Hematopoietic multipotent progenitor cell treated with erythropoietin and hydrocortisone succinate and interleukin-3 and kit ligand, for 17 days (in vitro differentiated cells): ENCODE results near the gene POLD4.
A peak's percentile ranks its signal among the peaks of the same experiment; 100 is the strongest.
"Not testable (repeated sequence)": the region's sequence is repeated elsewhere in the genome, so short reads cannot be mapped to it uniquely, and the experiment has no call there.

Source experiments
- DNase-seq: peaks from one replicate; pipeline ENCODE4 v3.0.0-alpha.2; 2015; ENCODE audit warnings: low spot score

The POLD4 gene

DNA sequence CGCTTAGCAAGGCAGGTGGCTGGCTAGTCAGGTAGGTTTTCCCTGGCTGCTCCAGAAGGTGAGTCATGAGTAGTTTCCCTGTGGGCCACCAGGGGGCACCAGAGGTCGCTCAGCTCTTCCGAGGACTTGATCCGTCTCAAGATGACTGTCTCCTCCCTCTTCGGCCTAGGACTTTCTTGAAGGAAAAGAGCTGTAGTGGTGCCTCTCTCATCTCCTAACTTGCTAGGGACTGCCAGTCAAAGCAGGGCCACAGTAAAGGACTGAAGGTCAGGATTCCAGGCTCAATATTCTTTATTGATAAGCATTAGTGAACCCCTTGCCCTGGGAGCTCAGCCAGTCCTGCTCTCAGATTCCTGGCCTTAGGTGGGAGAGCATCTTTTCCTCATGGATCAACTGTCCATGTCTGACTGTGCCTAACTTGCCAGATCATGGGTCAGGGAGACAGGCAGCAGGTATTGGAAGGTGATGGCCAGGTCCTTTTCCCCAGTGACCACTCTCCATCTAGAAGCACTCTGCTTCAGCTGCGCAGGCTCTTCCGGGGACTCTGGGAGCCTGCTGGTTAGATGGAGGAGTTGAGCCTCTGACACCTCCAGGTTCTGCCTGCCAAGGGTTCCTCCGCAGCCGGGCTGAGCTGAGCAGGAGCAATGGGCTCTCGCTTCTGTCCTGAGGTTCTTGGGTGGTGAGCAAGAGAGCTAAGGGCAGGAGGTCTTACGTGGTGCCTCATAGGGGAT is 1.9 kb downstream of the POLD4 start:
- DNase-seq: peak; percentile 90

DNA sequence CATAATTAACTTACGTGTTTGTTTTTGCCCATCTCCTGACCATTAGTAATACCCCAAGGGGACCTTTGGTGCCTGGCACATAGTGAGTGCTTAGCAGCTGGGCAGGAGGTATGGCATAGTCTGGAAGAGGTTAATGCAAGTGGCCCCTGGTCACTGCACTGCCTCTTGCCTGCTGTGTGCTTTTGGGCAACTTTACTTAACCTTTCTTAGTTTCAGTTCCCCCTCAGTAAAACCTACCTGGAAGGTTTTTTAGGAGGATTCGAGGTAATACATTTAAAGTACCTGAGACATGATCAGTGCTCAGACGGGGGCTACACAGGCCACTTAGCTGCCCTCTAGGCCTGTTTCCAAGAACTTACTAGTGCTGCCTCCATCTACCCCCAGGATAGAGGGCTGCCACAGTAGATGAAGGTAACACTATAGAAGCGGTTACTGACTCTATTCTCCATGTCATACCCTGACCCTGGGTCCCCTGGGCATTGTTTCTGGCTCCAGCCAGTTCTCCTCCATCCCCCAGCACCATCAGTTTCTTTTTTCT is 3.3 kb downstream of the POLD4 start:
- no peak for DNase-seq

DNA sequence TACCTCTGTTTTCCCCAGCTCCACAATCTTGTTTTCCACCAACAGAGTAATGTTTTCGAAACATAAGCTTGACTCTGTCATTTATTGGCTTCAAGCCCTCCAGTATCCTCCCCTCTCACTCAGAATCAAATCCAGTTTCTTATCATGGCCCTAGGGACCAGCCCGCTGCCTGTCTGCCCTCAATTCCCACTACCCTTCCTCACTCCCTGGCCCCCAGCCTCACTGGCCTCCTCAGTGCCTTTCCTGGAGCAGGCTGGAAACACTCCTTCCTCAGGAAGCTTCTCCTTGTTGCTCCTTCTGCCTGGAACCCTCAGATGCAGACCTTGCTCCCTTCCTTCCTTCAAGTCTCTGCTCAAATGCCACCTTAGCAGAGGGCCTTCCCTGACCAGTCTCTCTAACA is 3.9 kb downstream of the POLD4 start:
- DNase-seq: no peak

DNA sequence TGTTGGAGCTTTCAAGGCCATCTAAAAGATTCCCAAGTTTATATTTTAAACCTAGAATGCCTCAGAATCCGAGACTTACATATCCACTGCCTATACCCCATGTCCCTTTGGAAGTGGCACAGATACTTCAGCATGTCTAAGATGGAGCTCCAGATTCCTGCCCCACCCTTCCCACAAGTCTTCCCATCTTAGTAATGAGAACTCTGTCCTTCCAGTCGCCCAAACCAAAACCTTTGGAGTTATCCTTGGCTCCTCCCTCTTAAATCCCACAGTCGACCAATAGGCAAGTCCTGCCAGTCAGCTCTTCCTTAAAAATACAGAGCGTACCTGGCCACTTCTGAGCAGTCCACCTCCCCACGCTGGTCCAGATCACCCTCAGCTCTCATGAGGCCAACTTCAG is 4.3 kb downstream of the POLD4 start:
- DNase-seq: peak; percentile 5

DNA sequence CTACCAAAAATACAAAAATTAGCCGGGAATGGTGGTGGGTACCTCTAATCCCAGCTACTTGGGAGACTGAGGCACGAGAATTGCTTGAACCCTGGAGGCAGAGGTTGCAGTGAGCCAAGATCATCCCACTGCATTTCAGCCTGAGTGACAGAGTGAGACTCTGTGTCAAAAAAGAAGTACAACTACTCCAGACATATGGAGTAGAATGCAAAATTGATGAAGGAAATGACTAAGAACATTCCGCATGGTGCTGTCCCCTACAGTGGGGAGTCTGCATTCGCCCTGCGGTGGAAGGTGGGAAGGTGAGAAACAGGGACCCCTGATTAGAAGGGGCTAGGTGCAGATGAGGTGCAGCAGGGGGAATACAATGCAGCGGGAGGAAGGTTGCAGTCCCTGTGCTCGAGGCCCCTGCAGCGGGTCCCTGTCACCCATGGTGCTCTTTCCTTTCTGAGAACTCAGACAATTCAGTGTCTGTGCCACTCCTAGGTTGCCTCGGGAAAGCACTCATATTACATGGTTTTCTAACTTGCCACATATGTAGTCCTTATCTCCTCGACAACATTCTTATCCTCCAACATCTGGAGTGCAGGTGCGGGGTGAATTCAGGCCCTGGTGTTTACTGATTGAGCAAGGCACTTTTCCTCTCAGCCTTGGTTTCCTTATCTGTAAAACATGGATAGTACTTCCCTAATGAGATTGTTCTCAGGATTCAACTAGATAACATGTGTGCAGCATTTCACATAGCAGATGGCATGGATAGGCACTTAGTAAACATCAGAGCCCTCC is 5.2 kb downstream of the POLD4 start:
- DNase-seq: no peak

DNA sequence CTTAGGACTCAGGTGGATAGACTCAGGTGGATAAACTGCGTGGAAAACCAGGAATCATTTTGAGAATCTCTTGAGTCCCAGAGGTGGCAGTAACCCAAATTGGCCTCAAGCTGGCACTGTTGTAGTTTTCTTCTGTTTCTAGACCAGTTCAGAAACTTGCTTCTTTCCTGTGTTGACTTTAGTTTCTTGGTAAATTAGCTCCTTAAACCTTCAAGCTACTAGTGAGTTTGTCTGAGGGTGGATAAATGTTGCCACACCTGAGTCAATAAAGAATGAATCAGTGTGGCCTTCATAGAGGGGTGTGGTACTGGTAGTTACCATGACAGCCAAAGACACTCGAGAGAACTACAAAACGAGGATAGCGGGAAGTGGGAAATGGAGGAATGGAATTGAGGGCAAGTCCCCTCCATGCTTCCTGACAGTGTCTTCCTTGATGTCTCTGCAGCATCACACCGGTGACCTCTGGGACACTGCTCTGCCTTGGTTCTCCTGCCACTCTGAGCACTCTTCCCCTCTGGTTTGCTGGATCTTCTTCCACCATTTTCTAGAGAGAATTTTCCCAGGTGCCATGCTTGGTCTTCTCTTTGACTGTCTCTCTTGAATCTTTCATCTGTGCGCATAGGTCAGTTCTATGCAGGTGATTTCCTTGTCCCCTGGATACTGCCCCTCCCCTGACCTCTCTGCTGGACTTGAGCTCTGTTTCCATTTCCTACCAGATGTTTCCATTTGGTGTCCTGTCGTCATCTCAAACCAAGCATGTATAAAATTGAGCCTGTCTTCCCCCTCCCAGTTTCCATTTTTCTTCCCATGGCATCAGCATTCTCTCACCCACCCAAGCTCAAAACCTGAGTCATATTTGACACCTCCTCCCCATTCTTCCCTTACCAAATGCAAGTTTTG is 7.2 kb downstream of the POLD4 start:
- DNase-seq: peak; percentile 8

DNA sequence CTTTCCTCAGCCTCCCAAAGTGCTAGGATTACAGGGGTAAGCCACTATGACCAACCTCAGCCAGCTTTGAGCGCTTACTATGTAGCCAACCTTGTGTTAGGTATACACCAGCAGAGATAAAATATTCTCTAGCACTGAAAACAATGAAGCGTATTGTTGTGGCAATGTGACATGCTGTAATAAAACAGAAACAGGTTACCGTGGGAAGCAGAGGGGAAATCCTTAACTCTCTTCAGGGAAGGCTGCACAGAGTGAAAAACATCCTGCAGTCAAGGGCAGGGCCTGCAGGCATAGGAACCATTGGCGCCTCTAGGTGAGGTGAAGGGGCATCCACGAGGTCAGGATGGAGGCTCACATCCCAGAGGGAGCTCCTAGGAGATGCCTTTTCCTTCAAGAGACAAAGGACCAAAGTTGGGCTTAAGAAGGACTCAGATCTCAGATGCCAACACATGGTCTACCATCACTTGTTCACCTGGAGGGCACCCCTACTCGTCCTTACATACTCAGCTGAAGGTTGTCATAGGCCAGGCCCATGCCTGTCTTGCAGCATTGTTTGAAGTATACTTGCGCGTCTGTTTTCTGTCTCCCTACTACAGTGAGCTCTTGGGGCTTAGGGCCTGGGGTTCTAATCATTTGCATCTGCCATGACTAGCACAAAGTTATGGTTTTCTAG is 8.0 kb downstream of the POLD4 start:
- DNase-seq: no peak

DNA sequence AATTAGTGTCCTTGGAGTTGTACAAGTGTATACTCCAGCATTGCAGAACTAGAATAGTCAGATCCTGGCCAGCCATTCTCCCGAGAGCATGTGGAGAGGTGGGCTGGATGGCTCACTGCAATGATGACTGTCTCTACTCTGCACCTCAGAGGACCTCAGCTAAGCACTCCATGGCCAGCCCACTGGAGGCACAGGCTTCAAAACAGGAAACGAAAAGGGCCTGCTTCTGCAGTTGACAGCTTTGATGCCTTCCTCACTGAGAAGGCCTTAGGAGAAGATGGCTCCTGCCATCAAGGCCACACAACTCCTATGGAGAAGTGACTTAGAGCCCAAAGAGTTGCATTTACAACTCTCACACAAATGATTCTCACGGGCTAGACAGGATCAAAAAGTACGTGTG is 9.1 kb downstream of the POLD4 start:
- no peak for DNase-seq

DNA sequence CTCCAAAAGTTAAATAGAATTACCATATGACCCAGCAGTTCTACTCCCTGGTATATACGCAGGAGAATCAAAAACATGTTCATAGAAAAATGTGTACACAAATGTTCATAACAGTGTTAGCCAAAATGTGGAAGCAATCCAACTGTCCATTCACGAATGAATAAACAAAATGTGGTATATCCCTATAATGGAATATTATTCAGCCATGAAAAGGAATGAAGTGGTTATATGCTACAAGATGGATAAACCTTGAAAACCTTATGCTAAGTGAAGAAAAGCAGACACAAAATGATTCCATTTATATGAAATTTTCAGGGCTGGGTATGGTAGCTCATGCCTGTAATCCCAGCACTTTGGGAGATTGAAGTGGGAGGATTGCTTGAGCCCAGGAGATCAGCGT is 16.1 kb downstream of the POLD4 start:
- no peak for DNase-seq

DNA sequence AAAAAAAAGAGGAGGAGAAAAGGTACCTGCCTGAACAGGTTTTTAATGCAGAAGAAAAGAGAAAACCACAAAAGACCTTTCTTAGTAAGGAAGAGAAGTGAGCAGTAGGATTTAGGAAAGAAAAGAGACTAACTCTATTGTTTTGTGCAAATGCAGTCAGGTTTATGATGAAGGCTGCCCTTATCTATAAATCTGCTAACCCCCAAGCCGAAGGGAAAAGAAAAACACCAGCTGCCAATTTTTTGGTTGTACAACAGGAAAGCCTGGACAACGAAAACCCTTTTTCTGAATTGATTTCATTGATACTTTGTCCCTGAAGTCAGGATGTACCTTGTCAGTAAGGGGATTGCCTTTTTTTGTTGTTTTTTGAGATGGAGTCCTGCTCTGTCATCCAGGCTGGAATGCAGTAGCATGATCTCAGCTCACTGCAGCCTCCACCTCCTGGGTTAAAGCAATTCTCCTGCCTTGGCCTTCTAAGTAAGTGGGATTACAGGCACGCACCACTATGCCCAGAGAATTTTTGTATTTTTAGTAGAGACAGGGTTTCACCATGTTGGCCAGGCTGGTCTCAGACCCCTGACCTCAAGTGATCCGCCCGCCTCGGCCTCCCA is 21.2 kb downstream of the POLD4 start:
- DNase-seq: no peak

DNA sequence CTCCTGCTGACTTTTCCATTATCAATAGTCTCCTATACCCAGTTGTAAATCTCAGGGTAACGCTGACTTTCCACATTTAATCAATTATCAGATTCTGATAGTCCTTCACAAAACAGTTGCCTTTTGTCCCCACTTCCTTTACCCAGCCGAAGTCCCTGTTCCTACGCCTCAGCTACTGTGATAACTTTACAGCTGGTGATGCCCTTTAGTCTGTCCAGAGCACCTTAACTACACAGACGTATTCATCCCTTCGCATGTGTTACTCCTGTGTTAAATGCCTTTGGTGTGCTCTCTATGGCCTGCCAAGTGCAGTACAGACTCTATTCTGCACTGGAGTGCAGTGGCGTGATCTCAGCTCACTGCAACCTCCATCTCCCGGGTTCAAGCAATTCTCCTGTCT is 29.8 kb downstream of the POLD4 start:
- no peak for DNase-seq

DNA sequence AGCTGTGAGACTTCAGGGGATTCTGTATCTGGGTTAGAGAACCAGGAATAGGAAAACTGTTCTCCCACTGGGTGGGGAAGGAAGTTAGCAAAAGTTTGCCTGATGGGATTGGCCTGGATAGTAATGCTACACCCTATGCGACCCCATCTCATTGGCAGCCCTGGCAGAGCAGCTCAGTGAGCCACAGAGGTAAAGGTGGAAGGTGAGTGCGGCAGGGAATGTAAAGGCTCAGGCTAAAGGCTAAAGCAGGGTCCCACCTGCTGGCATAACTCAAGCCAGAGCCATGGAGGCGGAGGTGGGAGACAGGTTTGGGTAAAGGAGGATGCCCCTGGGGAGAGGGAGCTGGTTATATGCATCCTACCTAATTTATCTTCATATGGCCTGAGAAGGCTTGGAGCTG is 31.3 kb downstream of the POLD4 start:
- DNase-seq: no peak

DNA sequence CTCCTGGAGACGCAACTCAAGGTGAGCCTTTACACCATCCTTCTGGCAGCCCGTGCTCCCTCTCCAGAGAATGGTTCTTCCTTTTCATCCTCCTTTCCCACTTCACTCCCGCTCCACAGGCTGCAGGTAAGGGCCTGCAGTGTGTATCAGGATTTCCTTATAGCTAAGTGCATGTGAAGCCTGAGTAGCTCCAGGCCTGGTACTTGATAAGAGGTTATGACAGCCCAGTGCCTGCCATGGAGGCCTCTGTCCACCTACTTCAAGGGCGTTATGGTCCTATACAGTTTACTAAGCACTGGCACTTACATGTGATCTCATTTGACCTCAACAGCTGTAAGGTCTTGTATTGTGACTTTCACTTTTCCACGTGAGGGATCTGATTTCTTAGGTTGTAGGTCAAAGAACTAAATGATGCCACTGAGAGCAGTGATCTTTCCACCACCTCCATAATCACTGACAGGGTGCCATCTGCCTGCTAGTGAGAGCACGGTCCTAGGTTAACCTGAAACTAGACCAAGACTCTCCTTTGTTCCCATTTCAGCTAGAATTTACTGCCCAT is 32.0 kb downstream of the POLD4 start:
- DNase-seq: no peak

DNA sequence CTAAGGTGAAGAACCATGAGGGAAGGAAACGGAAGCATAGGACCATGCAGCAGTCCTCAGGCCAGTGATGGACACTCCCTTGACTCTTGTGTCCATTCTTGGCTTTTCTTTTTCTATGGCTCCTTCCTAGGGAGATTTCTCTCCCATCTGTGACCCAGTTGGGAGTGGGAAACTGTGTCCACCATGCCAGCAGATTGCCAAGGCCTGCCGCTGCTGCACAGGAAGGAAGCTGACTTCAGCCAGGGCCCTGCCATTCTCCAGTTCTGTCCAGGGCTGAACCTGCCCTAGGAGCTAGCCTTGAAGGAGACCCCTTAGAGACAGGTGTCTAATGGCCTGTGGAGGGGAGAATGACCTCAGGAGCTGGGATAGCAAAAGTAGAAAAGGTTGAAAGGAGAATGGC is 32.7 kb downstream of the POLD4 start:
- no peak for DNase-seq

DNA sequence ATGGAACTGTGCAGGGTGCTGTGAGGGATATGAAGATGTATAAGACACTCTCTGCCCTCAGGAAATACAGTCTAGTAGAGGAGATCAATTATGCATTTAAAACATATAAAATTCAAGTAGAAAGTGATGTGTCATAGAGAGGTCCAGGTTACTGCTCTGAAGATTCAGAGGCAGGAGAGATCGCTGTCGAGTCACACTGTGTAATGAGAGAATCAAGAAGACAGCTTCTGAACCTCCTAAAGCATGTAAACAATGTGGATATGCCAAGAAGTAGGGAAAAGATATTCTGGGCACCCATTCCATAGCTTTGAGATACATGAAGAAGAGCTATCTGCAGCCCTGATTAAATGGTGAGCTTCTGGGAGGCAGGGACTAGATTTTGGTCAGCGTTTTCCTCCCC is 33.3 kb downstream of the POLD4 start:
- DNase-seq: no peak

DNA sequence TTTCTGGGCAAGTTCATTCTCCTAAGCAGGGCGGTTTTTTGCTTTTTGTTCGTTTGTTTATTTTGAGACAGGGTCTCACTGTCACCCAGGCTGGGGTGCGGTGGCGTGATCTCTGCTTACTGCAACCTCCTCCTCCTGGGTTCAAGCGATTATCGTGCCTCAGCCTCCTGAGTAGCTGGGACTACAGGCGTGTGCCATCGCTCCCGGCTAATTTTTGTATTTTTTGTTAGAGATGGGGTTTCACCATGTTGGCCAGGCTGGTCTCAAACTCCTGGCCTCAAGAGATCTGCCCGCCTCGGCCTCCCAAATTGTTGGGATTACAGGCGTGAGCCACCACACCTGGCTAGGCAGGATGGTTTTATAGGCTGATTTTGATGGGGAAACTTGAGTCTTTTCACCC is 34.5 kb downstream of the POLD4 start:
- DNase-seq: not testable (repeated sequence)

DNA sequence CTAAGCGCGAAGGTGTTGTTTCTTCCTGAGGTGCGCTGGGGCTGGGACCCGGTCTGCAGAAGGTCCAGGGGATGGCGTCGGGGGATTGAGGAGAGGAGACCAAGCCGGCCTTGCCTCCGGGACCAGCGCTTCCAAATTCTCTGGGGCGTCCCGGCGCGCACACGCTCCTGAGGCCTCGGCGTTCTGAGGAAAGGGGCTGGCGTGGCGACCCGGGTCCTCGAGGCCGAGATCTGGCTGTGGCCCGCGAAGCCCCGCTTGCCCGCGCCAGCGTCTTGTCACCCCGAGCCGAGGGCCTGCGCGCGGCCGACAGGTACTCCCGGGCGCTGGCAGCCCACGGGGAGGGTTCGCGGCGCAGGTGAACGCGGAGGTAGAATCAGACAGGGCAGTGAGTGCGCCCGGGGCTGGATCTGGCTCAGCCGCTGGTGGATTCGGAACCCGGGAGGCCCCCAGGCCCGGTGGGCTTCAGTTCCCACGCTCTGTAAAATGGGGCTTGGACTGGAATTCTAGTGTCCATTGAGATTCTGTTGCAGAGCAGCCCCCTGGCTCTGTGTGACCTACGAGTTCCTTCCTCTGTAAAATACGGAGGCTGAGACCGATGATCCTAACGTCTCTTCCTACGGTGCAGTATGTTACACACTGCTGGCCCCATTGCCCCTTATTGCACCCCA is 35.3 kb downstream of the POLD4 start:
- DNase-seq: no peak

DNA sequence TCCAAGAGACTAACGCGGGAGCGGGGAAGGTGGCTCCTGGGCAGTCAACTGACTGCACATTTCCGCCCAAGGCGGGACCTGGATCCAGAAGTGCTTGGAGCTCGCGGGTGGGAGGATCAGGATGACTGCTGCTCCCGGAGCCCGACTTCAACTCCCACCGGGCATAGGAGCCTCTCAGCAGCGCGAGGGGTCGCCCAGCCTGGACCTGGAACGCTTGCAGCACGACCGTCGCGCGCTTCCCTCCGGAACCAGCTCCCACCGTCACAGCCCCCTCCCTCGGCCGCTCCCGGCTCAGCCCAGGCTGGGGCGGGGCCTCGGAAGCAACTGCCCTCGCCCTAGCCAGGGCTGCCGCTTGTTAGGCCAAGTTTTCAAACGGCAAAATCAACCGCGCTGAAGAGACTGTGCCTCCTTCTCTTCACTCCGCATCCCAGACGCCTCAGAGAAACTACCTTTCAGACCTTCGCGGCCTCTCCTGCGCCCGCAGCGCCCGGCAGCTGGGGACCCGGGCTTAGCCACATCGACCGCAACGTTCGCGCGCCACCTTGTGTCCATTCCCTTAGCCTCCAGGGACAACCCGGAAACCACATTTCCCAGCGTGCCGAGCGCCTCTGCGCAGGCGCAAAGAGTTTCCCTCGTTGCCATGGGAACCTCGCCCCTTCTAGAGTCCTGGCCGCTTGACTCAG is 36.0 kb downstream of the POLD4 start:
- peak; percentile 100 for DNase-seq

DNA sequence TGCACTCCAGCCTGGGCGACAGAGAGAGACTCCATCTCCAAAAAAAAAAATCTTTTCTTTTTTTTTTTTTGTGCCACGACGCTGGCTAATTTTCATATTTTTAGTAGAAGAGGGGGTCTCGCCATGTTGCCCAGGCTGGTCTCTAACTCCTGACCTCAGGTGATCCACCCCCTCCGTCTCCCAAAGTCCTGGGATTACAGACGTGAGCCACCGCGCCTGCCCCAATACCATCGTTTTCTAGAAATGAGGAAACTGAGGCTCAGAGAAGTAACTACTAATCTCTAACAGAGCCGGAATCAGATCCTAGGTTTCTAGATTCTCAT is 36.5 kb downstream of the POLD4 start:
- no peak for DNase-seq

DNA sequence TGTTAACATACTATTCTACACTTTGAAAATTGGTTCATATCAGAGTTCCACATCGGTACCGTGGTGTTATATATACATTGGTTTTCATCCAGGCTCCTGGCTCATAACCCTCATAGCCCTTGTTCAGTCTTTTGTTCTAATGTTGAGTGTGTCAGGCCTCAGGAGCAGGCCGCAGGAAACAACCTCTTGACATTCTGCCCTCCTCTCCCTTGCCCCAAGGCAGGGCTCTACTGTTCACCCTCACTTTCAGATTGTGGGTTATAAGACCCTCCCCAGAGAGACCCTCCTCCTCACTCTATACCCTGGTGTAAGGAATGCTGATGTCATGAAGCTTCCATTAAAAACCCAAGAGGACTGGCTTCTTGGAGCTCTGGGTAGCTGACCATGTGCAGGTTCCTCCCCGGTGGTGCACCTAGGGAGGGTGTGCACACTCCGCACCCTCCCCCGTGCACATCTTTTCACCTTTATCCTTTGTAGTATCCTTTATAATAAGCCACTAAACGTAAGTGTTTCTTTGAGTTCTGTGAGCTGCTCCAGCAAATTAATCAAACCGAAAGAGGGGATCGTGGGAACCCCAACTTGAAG is 37.9 kb downstream of the POLD4 start:
- DNase-seq: no peak
